ENCODE measurements around the gene BTBD7. TPM values are rescaled to one million over a fixed set of nuclear protein-coding genes. Genes with fewer than 3 reads are reported as not detected.

The BTBD7 gene
- total RNA-seq, 1 donor = 10.4 TPM

DNA sequence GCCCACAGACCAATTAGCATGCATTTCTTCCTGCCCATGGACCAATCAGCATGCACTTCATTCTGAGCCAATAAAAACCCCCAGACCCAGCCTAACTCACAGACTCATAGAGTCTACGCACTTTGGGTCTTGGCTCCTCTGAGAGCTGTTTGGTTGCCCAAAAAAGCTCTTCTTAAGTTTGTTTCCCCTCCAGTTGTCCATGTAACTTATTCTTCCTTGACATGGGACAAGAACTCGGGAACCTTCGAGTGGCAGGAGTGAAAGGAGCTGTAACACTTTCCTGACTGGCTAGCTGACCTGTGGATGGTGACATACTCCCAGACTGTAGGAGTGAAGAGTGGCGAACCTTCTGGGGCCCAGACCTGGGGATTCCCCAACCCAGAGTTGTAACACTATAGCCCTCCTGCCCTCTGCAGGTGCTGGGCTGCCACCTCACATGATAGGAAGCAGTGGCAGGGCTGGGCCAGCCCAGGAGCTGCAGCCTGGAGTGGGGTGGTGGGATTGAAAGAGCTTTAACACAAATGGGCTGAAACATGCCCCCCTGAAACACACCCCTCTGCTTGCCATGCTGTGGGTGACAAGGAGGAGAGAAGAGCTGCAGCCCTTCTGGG lies 4.4 kb upstream of the BTBD7 start:
- H3K27me3 ChIP-seq (ENCODE audit: insufficient read depth, low read length) = no peaks in the 10 kb centered on the region
- H3K4me3 ChIP-seq (ENCODE audit: low read length) = no peak overlapping the region
- no peaks in the 10 kb centered on the region for H3K9me3 ChIP-seq (ENCODE audit: low read depth, low read length)
- peaks cover 8% of the 10 kb centered on the region for H3K4me1 ChIP-seq (ENCODE audit: insufficient read depth, low read length)

DNA sequence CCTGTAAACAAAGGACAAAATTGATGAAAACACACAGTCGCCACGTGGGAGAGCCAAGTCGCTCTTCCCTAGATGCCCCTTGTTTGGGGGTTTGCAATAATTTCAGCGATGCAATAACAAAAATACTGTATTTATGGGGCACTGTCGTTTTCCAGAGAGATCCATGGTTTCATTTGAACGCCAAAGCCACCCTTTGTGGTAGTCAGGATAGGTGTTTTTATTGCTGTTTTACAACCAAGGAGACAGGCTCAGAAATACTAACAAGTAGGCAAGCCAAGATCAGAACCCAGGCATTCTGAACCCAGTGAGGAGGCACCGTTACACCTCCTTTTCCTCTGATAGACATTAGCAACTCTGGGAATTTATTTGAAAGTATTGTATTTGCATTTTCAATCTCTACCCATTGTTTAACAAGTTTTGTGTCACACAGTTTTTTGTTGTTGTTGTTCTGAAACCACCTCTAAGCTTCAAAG lies 831 bp upstream of the BTBD7 start:
- Histone ChIP-seq H3K4me1 (ENCODE audit: insufficient read depth, low read length) (peaks cover 34% of the 10 kb centered on the region), H3K9me3 (ENCODE audit: low read depth, low read length) (no peaks in the 10 kb centered on the region), H3K4me3 (ENCODE audit: low read length) (peak overlapping the region; percentile 63), H3K27me3 (ENCODE audit: insufficient read depth, low read length) (no peaks in the 10 kb centered on the region)

DNA sequence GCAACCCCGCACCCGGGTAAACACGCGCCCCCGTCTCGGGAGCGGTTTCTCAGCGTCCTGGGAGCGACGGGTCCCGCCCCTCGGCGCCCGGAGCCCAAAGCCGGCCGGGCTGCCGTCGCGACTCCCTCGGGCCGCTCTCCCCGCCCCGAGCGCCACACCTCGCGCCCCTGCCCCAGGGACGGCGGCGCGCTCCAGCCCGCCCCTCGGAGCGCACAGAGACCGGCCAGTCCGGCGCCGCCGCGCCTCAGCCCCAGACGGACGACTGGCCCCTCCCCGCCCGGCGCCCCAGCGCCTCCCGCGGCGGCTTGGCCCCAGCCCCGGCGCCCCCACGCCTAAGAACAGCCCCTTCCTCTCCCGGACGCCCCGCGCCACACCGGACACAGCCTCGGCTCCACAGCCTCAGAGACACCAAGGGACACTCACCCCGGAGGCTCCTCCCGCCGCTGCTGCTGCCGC lies 411 bp downstream of the BTBD7 start:
- H3K4me1 ChIP-seq (ENCODE audit: insufficient read depth, low read length) = peaks cover 34% of the 10 kb centered on the region
- H3K4me3 ChIP-seq (ENCODE audit: low read length) = peak overlapping the region; percentile 63
- H3K9me3 ChIP-seq (ENCODE audit: low read depth, low read length) = no peaks in the 10 kb centered on the region
- no peaks in the 10 kb centered on the region for H3K27me3 ChIP-seq (ENCODE audit: insufficient read depth, low read length)

DNA sequence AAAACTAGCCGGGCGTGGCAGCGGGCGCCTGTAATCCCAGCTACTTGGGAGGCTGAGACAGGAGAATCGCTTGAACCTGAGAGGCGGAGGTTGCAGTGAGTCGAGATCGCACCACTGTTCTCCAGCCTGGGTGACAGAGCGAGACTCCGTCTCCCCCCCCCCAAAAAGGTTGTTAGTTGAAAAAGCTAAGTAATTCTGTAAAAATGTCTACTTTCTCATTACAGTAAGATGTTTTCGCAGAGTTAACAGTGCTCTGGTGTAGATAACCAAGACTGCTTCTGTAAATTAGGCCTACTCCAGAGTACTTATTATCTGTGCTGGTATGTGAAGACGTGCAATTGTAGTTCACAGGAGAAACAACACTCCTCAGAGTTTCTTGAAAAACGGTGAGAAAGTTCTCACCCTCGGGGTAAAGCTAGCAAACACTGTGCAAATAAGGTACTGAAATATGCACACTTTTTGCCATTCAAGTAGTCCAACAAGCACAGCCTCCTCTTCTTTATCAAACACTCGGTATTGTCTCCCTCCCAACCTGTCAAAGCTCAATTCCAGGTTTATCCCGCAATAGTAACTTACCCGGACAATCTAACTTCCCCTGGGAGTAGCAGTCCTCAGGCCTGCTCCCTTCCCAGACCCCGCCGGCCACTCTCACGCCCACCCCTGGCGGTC lies 974 bp downstream of the BTBD7 start:
- peaks cover 34% of the 10 kb centered on the region for H3K4me1 ChIP-seq (ENCODE audit: insufficient read depth, low read length)
- no peaks in the 10 kb centered on the region for H3K27me3 ChIP-seq (ENCODE audit: insufficient read depth, low read length)
- H3K9me3 ChIP-seq (ENCODE audit: low read depth, low read length) = no peaks in the 10 kb centered on the region
- H3K4me3 ChIP-seq (ENCODE audit: low read length) = peak overlapping the region; percentile 63

GRCh38 chr14:93331002-93331727 lies 1.7 kb downstream of the BTBD7 start:
- Histone ChIP-seq H3K4me3 (ENCODE audit: low read length) (peak overlapping the region; percentile 63), H3K4me1 (ENCODE audit: insufficient read depth, low read length) (peaks cover 34% of the 10 kb centered on the region), H3K27me3 (ENCODE audit: insufficient read depth, low read length) (no peaks in the 10 kb centered on the region), H3K9me3 (ENCODE audit: low read depth, low read length) (no peaks in the 10 kb centered on the region)

DNA sequence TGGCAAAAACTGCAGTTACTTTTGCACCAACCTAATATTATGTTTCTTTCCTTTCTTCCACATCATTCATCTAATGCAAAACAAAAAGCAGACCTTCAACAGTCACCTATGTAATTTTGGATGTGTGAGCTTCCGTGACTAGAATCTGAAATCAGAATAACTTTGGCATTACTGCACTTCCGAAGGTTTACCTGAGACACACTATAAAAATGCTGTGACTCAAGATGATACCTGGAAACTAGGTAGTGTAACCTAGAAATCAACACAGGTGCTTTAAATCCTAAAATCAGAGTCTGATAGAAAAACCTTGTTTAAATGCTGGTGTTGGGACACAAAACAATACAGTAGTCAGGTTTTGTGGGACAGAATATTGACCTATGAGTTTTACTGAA lies 2.2 kb downstream of the BTBD7 start:
- H3K4me3 ChIP-seq (ENCODE audit: low read length) = no peak overlapping the region
- no peaks in the 10 kb centered on the region for H3K9me3 ChIP-seq (ENCODE audit: low read depth, low read length)
- no peaks in the 10 kb centered on the region for H3K27me3 ChIP-seq (ENCODE audit: insufficient read depth, low read length)
- peaks cover 34% of the 10 kb centered on the region for H3K4me1 ChIP-seq (ENCODE audit: insufficient read depth, low read length)

- H3K27me3 ChIP-seq (ENCODE audit: insufficient read depth, low read length) = no peaks in the 10 kb centered on the region
- H3K9me3 ChIP-seq (ENCODE audit: low read depth, low read length) = no peaks in the 10 kb centered on the region
- H3K4me1 ChIP-seq (ENCODE audit: insufficient read depth, low read length) = peaks cover 34% of the 10 kb centered on the region
- no peak overlapping the region for H3K4me3 ChIP-seq (ENCODE audit: low read length)
Measured at GRCh38 chr14:93329965-93330608, 2.7 kb downstream of the BTBD7 start.

- H3K4me3 ChIP-seq (ENCODE audit: low read length) = no peak overlapping the region
- H3K9me3 ChIP-seq (ENCODE audit: low read depth, low read length) = no peaks in the 10 kb centered on the region
- no peaks in the 10 kb centered on the region for H3K27me3 ChIP-seq (ENCODE audit: insufficient read depth, low read length)
- peaks cover 34% of the 10 kb centered on the region for H3K4me1 ChIP-seq (ENCODE audit: insufficient read depth, low read length)
Measured at GRCh38 chr14:93328546-93328945, 4.3 kb downstream of the BTBD7 start.

- no peaks in the 10 kb centered on the region for H3K9me3 ChIP-seq (ENCODE audit: low read depth, low read length)
- no peak overlapping the region for H3K4me3 ChIP-seq (ENCODE audit: low read length)
- H3K4me1 ChIP-seq (ENCODE audit: insufficient read depth, low read length) = peaks cover 28% of the 10 kb centered on the region
- no peaks in the 10 kb centered on the region for H3K27me3 ChIP-seq (ENCODE audit: insufficient read depth, low read length)
Measured at GRCh38 chr14:93326196-93326595, 6.6 kb downstream of the BTBD7 start.

- peaks cover 22% of the 10 kb centered on the region for H3K4me1 ChIP-seq (ENCODE audit: insufficient read depth, low read length)
- H3K27me3 ChIP-seq (ENCODE audit: insufficient read depth, low read length) = no peaks in the 10 kb centered on the region
- H3K9me3 ChIP-seq (ENCODE audit: low read depth, low read length) = no peaks in the 10 kb centered on the region
- H3K4me3 ChIP-seq (ENCODE audit: low read length) = no peak overlapping the region
Measured at GRCh38 chr14:93323600-93324174, 9.1 kb downstream of the BTBD7 start.

GRCh38 chr14:93322929-93323599 lies 9.8 kb downstream of the BTBD7 start:
- Histone ChIP-seq H3K4me1 (ENCODE audit: insufficient read depth, low read length) (peaks cover 27% of the 10 kb centered on the region), H3K9me3 (ENCODE audit: low read depth, low read length) (no peaks in the 10 kb centered on the region), H3K4me3 (ENCODE audit: low read length) (no peak overlapping the region), H3K27me3 (ENCODE audit: insufficient read depth, low read length) (no peaks in the 10 kb centered on the region)

GRCh38 chr14:93320489-93320888 lies 12.3 kb downstream of the BTBD7 start:
- no peaks in the 10 kb centered on the region for H3K9me3 ChIP-seq (ENCODE audit: low read depth, low read length)
- no peaks in the 10 kb centered on the region for H3K27me3 ChIP-seq (ENCODE audit: insufficient read depth, low read length)
- H3K4me3 ChIP-seq (ENCODE audit: low read length) = no peak overlapping the region
- peaks cover 37% of the 10 kb centered on the region for H3K4me1 ChIP-seq (ENCODE audit: insufficient read depth, low read length)

DNA sequence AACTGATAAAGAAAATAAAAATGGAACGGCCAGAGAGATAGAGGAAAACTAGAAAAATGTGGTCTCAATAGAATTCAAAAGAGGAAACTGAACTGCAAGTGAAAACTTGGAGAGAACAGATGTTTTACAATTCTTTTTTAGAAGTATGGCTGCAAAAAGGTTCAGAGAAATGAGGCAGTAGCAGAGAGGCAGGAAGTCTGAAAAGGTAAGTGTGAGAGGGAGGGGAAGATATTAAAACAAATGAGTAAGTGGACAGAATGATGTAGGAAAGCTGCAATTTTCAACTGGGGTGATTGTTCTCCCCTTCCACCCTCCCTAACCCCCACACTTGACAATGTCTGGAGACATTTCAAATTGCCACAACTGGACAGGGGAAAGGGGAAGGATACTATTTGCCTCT lies 12.9 kb downstream of the BTBD7 start:
- H3K27me3 ChIP-seq (ENCODE audit: insufficient read depth, low read length) = no peaks in the 10 kb centered on the region
- H3K4me1 ChIP-seq (ENCODE audit: insufficient read depth, low read length) = peaks cover 37% of the 10 kb centered on the region
- no peak overlapping the region for H3K4me3 ChIP-seq (ENCODE audit: low read length)
- H3K9me3 ChIP-seq (ENCODE audit: low read depth, low read length) = no peaks in the 10 kb centered on the region

DNA sequence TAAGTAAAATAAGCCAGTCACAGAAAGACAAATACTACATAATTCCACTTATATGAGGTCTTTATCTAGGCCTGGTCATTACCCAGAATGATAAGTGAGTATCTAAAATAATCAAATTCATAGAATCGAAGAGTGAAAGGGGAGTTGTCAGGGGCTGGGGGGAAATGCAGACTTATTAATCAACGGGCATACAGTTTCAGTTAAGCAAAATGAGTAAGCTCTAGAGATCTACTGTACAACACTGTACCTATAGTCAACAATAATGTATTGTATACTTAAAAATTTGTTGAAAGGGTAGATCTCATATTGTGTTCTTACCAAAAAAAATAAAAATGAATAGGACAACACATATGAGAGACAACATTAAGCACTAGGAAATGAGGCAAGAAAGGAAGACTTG lies 13.3 kb downstream of the BTBD7 start:
- H3K27me3 ChIP-seq (ENCODE audit: insufficient read depth, low read length) = no peaks in the 10 kb centered on the region
- H3K4me1 ChIP-seq (ENCODE audit: insufficient read depth, low read length) = peaks cover 37% of the 10 kb centered on the region
- no peaks in the 10 kb centered on the region for H3K9me3 ChIP-seq (ENCODE audit: low read depth, low read length)
- H3K4me3 ChIP-seq (ENCODE audit: low read length) = no peak overlapping the region
